SU-DHL-6 (cell line): ENCODE results near the gene CNGA4.

ENCODE experiments used
- H2AFZ ChIP-seq: fragments of 200-600 bp; sonication (generic); 2 replicates; pipeline ENCODE4 v1.6.1; 2014; ENCODE audit warnings: low read depth, mild to moderate bottlenecking, moderate library complexity, mixed read lengths, antibody characterized with exemption, low read length; ENCODE audit not compliant: severe bottlenecking
- H3F3A ChIP-seq: fragments of 200-600 bp; shearing (Covaris generic); 2 replicates; pipeline ENCODE4 v1.6.0; 2016; ENCODE audit warnings: antibody characterized with exemption, mild to moderate bottlenecking; ENCODE audit not compliant: insufficient read depth
- H3K27ac ChIP-seq: fragments of 200-600 bp; sonication (generic); 2 replicates; pipeline ENCODE4 v1.5.1; 2016; ENCODE audit warnings: low read depth, mild to moderate bottlenecking, low read length, moderate library complexity, mixed read lengths
- H3K27me3 ChIP-seq: fragments of 200-600 bp; sonication (generic), shearing (Covaris generic); 2 replicates; pipeline ENCODE4 v1.6.0; 2014; ENCODE audit warnings: mild to moderate bottlenecking, low read length
- H3K36me3 ChIP-seq: fragments of 200-600 bp; sonication (generic); 2 replicates; pipeline ENCODE4 v1.6.1; 2014; ENCODE audit warnings: mild to moderate bottlenecking, low read length, mixed read lengths
- H3K4me2 ChIP-seq: fragments of 300-600, 200-600 bp; shearing (Covaris generic), sonication (generic); 2 replicates; pipeline ENCODE4 v1.6.0; 2014; ENCODE audit warnings: low read length, low read depth, mild to moderate bottlenecking; ENCODE audit not compliant: poor library complexity, severe bottlenecking
- H3K4me3 ChIP-seq: fragments of 200-600 bp; sonication (generic); 2 replicates; pipeline ENCODE4 v1.5.1; 2014; ENCODE audit warnings: antibody characterized with exemption, low read length, mild to moderate bottlenecking, mixed read lengths; ENCODE audit not compliant: insufficient read depth, poor library complexity, severe bottlenecking
- H3K79me2 ChIP-seq: fragments of 200-600 bp; sonication (generic); 2 replicates; pipeline ENCODE4 v1.6.1; 2014; ENCODE audit warnings: mild to moderate bottlenecking, low read length, moderate library complexity; ENCODE audit not compliant: insufficient read depth
- H3K9ac ChIP-seq: fragments of 200-600 bp; sonication (generic); 2 replicates; pipeline ENCODE4 v1.7.0; 2014; ENCODE audit warnings: mild to moderate bottlenecking, low read length
- H3K9me2 ChIP-seq: fragments of 200-600 bp; sonication (generic); replicated peaks from 2 replicates; pipeline ENCODE4 v1.6.1; 2014; ENCODE audit warnings: low read length; ENCODE audit not compliant: insufficient read depth
- H3K9me3 ChIP-seq: fragments of 200-600 bp; sonication (generic); 2 replicates; pipeline ENCODE4 v1.6.1; 2014; ENCODE audit warnings: low read length, mixed read lengths; ENCODE audit not compliant: insufficient read depth
- H4K20me1 ChIP-seq: fragments of 200-600 bp; sonication (generic); 2 replicates; pipeline ENCODE4 v1.6.1; 2014; ENCODE audit warnings: low read depth, mild to moderate bottlenecking, antibody characterized with exemption, low read length, moderate library complexity, mixed read lengths
- EZH2phosphoT487 ChIP-seq: fragments of 200-600 bp; sonication (generic), shearing (Covaris generic); conservative IDR thresholded peaks from 2 replicates; pipeline ENCODE4 v1.6.1; 2018; ENCODE audit warnings: mild to moderate bottlenecking, antibody characterized with exemption, low read length, moderate library complexity, mixed read lengths
- TF ChIP-seq, protein P1 (sequence below): fragments of 200-600 bp; sonication (generic); IDR thresholded peaks from one replicate; pipeline ENCODE4 v1.5.1; 2017; ENCODE audit warnings: antibody characterized with exemption, mild to moderate bottlenecking, low read length, moderate library complexity; ENCODE audit not compliant: insufficient read depth, poor library complexity, severe bottlenecking

The CNGA4 gene

DNA sequence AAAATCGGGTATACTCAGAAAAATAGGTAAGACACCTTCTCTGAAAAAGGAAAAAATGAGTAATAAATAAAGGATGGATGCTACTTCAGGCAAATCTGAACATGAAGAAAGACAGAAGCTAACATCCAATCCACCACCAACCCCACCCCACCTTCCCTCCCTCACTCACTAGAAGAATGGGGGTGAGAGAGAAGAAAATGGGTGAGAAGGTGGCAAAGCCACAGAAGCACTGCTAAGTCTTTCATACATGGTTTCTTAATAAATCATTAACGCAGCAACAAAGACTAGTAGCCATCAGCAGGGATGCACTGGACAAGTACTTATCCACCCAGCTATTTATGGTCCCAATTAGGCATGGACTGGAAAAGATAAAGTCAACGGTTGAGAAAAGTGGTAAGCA, 10.4 kb upstream of the CNGA4 start:
- no peaks in the 10 kb centered on the region for H3K36me3 ChIP-seq
- no peak overlapping the region for H3K27ac ChIP-seq
- 0 out of 2 replicates have a peak, but pooled peaks cover 3% of the 10 kb centered on the region for H4K20me1 ChIP-seq
- no peak overlapping the region for H3K4me2 ChIP-seq
- TF ChIP-seq, protein P1, sequence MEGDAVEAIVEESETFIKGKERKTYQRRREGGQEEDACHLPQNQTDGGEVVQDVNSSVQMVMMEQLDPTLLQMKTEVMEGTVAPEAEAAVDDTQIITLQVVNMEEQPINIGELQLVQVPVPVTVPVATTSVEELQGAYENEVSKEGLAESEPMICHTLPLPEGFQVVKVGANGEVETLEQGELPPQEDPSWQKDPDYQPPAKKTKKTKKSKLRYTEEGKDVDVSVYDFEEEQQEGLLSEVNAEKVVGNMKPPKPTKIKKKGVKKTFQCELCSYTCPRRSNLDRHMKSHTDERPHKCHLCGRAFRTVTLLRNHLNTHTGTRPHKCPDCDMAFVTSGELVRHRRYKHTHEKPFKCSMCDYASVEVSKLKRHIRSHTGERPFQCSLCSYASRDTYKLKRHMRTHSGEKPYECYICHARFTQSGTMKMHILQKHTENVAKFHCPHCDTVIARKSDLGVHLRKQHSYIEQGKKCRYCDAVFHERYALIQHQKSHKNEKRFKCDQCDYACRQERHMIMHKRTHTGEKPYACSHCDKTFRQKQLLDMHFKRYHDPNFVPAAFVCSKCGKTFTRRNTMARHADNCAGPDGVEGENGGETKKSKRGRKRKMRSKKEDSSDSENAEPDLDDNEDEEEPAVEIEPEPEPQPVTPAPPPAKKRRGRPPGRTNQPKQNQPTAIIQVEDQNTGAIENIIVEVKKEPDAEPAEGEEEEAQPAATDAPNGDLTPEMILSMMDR = no peak
- no peak for TF ChIP-seq EZH2phosphoT487
- H3K9ac ChIP-seq = no peak overlapping the region
- H3K9me3 ChIP-seq = no peaks in the 10 kb centered on the region
- H3K4me3 ChIP-seq = no peak overlapping the region
- no peaks in the 10 kb centered on the region for H3F3A ChIP-seq
- no peaks in the 10 kb centered on the region for H3K27me3 ChIP-seq
- H2AFZ ChIP-seq = no peak overlapping the region
- no peaks in the 10 kb centered on the region; the same call in 1 of the 2 replicates for H3K79me2 ChIP-seq
- no peaks in the 10 kb centered on the region for H3K9me2 ChIP-seq

DNA sequence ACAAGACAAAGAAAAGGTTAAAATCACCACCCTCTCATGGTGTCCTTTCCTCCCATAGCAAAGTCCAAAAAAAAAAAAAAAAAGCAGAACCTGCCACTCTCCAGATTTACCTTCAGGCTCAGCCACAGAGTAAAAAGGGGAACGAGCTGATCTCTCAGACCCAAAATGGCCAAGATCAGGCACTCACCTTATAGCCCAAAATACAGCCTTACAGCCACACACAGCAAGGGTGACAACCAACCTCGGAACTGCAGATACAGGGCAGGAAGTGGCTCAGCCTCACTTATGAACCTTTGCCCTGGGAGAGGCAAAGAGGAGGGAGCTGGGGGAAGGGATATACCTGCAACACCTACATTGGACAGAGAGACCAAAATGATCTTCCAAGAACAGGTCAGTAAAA, 9.0 kb upstream of the CNGA4 start:
- Histone ChIP-seq H3K9me3 (no peaks in the 10 kb centered on the region), H2AFZ (no peak overlapping the region), H3K36me3 (no peaks in the 10 kb centered on the region), H3K4me2 (no peak overlapping the region), H3K27me3 (no peaks in the 10 kb centered on the region), H3K27ac (no peak overlapping the region), H3K79me2 (no peaks in the 10 kb centered on the region; the same call in 1 of the 2 replicates), H3K4me3 (no peak overlapping the region), H3K9me2 (no peaks in the 10 kb centered on the region), H4K20me1 (0 out of 2 replicates have a peak, but pooled peaks cover 3% of the 10 kb centered on the region), H3F3A (no peaks in the 10 kb centered on the region), H3K9ac (no peak overlapping the region)
- TF ChIP-seq EZH2phosphoT487 = no peak
- TF ChIP-seq, protein P1 = no peak

DNA sequence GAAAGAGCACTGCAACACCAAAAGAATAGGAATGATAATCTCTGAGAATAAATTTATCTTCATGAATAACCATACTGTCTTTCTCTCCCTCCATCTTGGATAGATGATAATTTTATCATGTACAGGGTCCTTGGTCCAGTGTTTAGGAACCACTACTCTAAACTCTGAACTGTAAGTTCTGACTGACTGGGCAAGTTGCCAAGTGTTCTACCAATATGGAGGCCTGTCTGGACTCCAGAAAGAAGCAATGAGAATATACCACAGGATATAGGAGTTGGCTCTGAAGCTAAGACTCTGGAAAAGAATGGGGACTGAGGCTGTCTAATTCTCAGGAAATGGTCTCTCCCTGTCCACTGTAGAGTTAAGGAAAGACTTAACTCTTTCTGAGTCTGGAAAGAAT, 6.0 kb upstream of the CNGA4 start:
- Histone ChIP-seq H3K4me3 (no peak overlapping the region), H3K9me2 (no peaks in the 10 kb centered on the region), H2AFZ (no peak overlapping the region), H3K9ac (no peak overlapping the region), H3F3A (peaks cover 9% of the 10 kb centered on the region), H4K20me1 (0 out of 2 replicates have a peak, but pooled peaks cover 3% of the 10 kb centered on the region), H3K79me2 (no peaks in the 10 kb centered on the region; the same call in 1 of the 2 replicates), H3K27me3 (no peaks in the 10 kb centered on the region), H3K9me3 (no peaks in the 10 kb centered on the region), H3K36me3 (no peaks in the 10 kb centered on the region), H3K4me2 (peak overlapping the region; percentile 79), H3K27ac (no peak overlapping the region)
- no peak for TF ChIP-seq EZH2phosphoT487
- TF ChIP-seq, protein P1 = no peak
